DND-41 (cell line): ENCODE measurements around the gene RGS14.
"Not testable (repeated sequence)": the region's sequence is repeated elsewhere in the genome, so short reads cannot be mapped to it uniquely, and the experiment has no call there.

Experiments
- ATAC-seq: fragments of 200-7000 bp; cut with Tn5 transposase; 3 replicates; pipeline ENCODE4 v1.9.1; 2021; ENCODE audit warnings: low read depth; ENCODE audit not compliant: insufficient read depth
- DNase-seq: peaks from one replicate; pipeline ENCODE4 v3.0.0-alpha.2; 2020
- H2AFZ ChIP-seq: 2 replicates; pipeline ENCODE4 v1.6.0; 2012; ENCODE audit warnings: low read depth, low read length
- H3K27ac ChIP-seq: 2 replicates; pipeline ENCODE4 v1.5.1; 2012; ENCODE audit warnings: low read length, inconsistent platforms
- H3K27me3 ChIP-seq: fragments of 200-600 bp; sonication (generic); 2 replicates; pipeline ENCODE4 v1.6.0; 2012; ENCODE audit warnings: low read length, mild to moderate bottlenecking, inconsistent platforms; ENCODE audit not compliant: insufficient read depth, poor library complexity
- H3K36me3 ChIP-seq: 2 replicates; pipeline ENCODE4 v1.5.1; 2012; ENCODE audit warnings: low read length, inconsistent platforms; ENCODE audit not compliant: insufficient read depth
- H3K4me1 ChIP-seq: 2 replicates; pipeline ENCODE4 v1.5.1; 2012; ENCODE audit warnings: mild to moderate bottlenecking, low read length; ENCODE audit not compliant: insufficient read depth
- H3K4me2 ChIP-seq: 2 replicates; pipeline ENCODE4 v1.6.0; 2012; ENCODE audit warnings: mild to moderate bottlenecking, moderate library complexity, low read length, inconsistent platforms; ENCODE audit not compliant: insufficient read depth
- H3K4me3 ChIP-seq, 2 experiments: fragments of 200-600 bp in 1 of 2; shearing (Covaris generic) in 1 of 2; 2 replicates each; pipeline ENCODE4 v1.5.1; 2012 to 2016; ENCODE audit warnings: inconsistent platforms in 2 of 2, low read length in 2 of 2, mild to moderate bottlenecking in 2 of 2, low read depth in 1 of 2, moderate library complexity in 1 of 2
- H3K79me2 ChIP-seq: 2 replicates; pipeline ENCODE4 v1.6.0; 2012; ENCODE audit warnings: low read length, inconsistent platforms; ENCODE audit not compliant: insufficient read depth
- H3K9ac ChIP-seq: 2 replicates; pipeline ENCODE4 v1.6.0; 2012; ENCODE audit warnings: low read depth, mild to moderate bottlenecking, inconsistent platforms, low read length, moderate library complexity
- H3K9me3 ChIP-seq: 2 replicates; pipeline ENCODE4 v1.5.1; 2012; ENCODE audit warnings: low read length, moderate library complexity, mild to moderate bottlenecking, inconsistent platforms; ENCODE audit not compliant: insufficient read depth, severe bottlenecking
- H4K20me1 ChIP-seq: 2 replicates; pipeline ENCODE4 v1.6.0; 2012; ENCODE audit warnings: low read length; ENCODE audit not compliant: insufficient read depth
- EZH2 ChIP-seq: IDR thresholded peaks from 3 replicates; pipeline ENCODE4 v1.6.1; 2012; ENCODE audit warnings: borderline replicate concordance, low read depth, mild to moderate bottlenecking, moderate library complexity, low read length, inconsistent platforms; ENCODE audit not compliant: severe bottlenecking
- TF ChIP-seq, protein P1 (sequence below): IDR thresholded peaks from 2 replicates; pipeline ENCODE4 v1.5.1; 2012; ENCODE audit warnings: borderline replicate concordance, low read length, moderate library complexity, mild to moderate bottlenecking; ENCODE audit not compliant: poor library complexity, severe bottlenecking; ENCODE audit errors: extremely low read depth

RGS14 gene

DNA sequence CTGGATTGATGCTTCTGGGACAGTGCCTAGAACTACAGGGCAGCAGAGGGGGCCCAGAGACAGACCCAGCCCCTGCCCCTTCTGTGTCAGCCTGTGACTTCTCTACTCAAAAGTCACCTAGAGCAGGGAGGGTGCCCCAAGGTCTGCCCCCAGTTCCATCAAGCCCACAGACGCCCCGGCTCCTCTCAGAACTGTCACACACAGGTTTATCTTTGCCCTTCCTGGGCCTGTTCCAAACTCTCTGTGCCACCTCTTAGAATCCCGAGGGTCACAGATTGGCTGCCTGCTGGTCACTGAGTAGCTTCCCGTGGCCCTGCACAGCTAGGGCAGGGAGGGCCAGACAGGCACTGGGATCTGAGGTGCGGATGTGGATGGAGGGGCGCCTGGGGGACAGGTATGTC lies 1.7 kb downstream of the RGS14 start:
- Histone ChIP-seq H2AFZ (no peak overlapping the region), H3K27ac (no peak overlapping the region), H4K20me1 (no peaks in the 10 kb centered on the region), H3K9me3 (no peaks in the 10 kb centered on the region), H3K36me3 (no peaks in the 10 kb centered on the region), H3K27me3 (no peaks in the 10 kb centered on the region), H3K79me2 (no peaks in the 10 kb centered on the region), H3K4me3 (no peak overlapping the region), H3K9ac (no peak overlapping the region), H3K4me1 (peaks cover 33% of the 10 kb centered on the region), H3K4me2 (no peak overlapping the region)
- DNase-seq = no peak
- no peak for ATAC-seq
- TF ChIP-seq, protein P1, sequence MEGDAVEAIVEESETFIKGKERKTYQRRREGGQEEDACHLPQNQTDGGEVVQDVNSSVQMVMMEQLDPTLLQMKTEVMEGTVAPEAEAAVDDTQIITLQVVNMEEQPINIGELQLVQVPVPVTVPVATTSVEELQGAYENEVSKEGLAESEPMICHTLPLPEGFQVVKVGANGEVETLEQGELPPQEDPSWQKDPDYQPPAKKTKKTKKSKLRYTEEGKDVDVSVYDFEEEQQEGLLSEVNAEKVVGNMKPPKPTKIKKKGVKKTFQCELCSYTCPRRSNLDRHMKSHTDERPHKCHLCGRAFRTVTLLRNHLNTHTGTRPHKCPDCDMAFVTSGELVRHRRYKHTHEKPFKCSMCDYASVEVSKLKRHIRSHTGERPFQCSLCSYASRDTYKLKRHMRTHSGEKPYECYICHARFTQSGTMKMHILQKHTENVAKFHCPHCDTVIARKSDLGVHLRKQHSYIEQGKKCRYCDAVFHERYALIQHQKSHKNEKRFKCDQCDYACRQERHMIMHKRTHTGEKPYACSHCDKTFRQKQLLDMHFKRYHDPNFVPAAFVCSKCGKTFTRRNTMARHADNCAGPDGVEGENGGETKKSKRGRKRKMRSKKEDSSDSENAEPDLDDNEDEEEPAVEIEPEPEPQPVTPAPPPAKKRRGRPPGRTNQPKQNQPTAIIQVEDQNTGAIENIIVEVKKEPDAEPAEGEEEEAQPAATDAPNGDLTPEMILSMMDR = no peak
- TF ChIP-seq EZH2 = no peak

DNA sequence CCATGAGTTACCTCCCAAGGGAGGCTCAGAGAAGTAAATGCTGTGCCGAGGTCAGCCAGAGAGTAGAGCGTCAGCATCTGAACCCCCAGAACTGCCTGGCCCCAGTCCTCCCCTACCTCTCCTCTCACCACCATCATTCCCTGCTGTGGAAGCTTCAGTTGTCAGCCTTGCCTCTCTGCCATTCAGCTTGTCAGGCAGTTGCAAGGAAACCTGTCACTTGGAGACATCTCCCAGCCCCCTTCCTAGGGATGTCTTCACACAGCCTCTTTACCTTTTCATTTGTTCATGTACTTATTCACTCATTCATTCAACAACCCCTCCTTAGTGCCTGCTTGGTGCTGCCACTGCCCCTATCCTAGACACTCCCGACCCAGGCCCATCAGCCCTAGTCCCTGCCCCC lies 2.1 kb downstream of the RGS14 start:
- no peaks in the 10 kb centered on the region for H4K20me1 ChIP-seq
- ATAC-seq (no peak), DNase-seq (no peak)
- H3K4me1 ChIP-seq = peaks cover 33% of the 10 kb centered on the region
- H3K9me3 ChIP-seq = no peaks in the 10 kb centered on the region
- no peak overlapping the region for H3K4me2 ChIP-seq
- no peak overlapping the region for H3K4me3 ChIP-seq
- no peak overlapping the region for H3K27ac ChIP-seq
- H2AFZ ChIP-seq = no peak overlapping the region
- H3K9ac ChIP-seq = no peak overlapping the region
- H3K79me2 ChIP-seq = no peaks in the 10 kb centered on the region
- no peaks in the 10 kb centered on the region for H3K27me3 ChIP-seq
- H3K36me3 ChIP-seq = no peaks in the 10 kb centered on the region
- TF ChIP-seq, protein P1 = no peak
- TF ChIP-seq EZH2 = no peak

DNA sequence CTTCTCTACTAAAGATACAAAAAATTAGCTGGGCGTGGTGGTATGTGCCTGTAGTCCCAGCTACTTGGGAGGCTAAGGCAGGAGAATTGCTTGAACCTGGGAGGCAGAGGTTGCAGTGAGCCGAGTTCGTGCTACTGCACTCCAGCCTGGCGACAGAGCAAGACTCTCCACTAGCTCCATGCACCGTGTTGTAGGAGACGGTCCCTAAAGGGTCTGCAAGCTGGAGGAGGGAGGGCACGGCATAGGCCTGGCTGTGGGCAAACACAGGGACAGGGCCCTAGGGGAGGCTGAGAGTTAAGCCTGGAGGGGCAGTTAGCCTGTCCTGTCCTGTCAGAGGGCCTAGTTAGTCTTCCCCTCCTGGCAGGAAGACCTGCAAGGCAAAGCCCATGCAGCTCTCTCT lies 3.0 kb downstream of the RGS14 start:
- H3K9ac ChIP-seq, H3K79me2 ChIP-seq, H4K20me1 ChIP-seq, H3K27me3 ChIP-seq, H3K27ac ChIP-seq, DNase-seq, H3K4me3 ChIP-seq, H2AFZ ChIP-seq, ATAC-seq, H3K9me3 ChIP-seq, H3K36me3 ChIP-seq, H3K4me2 ChIP-seq: not testable (repeated sequence)
- H3K4me1 ChIP-seq = peaks cover 33% of the 10 kb centered on the region

DNA sequence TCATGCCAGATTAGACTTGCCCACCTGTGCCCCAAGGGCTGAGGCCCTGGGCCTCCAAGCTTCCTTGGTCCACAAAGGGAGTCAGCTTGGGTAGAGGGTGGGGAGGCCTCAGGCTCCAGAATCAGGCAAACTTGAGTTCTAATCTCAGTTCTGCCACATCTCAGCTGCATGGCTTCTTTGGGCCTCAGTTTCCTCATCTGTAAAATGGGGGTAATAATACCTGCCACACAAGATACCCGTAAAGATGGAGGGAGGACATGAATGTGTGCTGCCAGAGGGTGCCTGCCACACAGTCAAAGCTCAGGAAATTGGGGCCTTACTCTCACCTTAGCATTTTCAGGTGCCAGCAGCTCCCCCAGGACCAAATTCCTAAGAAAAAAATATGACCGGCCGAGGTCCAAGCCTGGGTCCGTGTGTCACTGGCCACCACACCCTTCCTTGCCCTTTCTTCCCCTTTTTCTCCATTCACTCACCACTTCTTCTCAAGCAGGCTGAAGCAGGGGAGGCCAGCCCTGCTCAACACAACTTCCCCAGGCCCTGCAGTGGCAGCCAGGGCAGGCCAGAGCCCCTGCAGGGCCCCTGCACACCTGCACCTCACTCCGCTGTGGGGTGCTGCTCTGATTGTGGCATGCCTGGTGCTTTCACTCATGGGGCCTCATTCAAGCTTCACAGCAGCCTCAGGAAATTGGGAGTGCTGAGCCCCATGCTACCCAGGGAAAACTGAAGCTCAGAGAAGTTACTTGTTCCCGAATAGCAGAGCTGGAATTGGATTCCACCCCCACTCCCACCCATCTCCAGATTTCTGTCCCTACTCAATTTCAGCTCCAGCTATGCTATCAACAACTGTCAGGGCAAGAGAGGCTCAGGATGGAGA lies 3.9 kb downstream of the RGS14 start:
- Histone ChIP-seq H3K9ac (no peak overlapping the region), H2AFZ (no peak overlapping the region), H4K20me1 (no peaks in the 10 kb centered on the region), H3K27me3 (no peaks in the 10 kb centered on the region), H3K4me3 (no peak overlapping the region), H3K27ac (no peak overlapping the region), H3K4me2 (no peak overlapping the region), H3K79me2 (no peaks in the 10 kb centered on the region), H3K9me3 (no peaks in the 10 kb centered on the region), H3K4me1 (peaks cover 33% of the 10 kb centered on the region), H3K36me3 (no peaks in the 10 kb centered on the region)
- no peak for ATAC-seq
- no peak for TF ChIP-seq EZH2
- no peak for DNase-seq
